IMR-90 (cell line): ENCODE measurements around the gene PITHD1. TPM values are rescaled to one million over a fixed set of nuclear protein-coding genes. Genes with fewer than 3 reads are reported as not detected.
"Not testable (repeated sequence)": the region's sequence is repeated elsewhere in the genome, so short reads cannot be mapped to it uniquely, and the experiment has no call there.

ENCODE experiments used
- ATAC-seq: fragments of 200-7000 bp; cut with Tn5 transposase; 2 replicates; pipeline ENCODE4 v1.9.1; 2020; ENCODE audit warnings: low read depth, mild to moderate bottlenecking, moderate library complexity
- BruUV-seq: library from RNA; stranded (reverse); fragments of 400-500 nt; replicated peaks from 2 replicates; lab custom pipeline; 2021; lab: Mats Ljungman, UMichigan
- CTCF ChIA-PET: fragments of 300-600 bp; formaldehyde crosslinking; extraction: SDS; loops from one replicate; lab custom pipeline; 2021; ENCODE audit warnings: antibody characterized with exemption; lab: Yijun Ruan, JAX
- POLR2A ChIA-PET: fragments of 300-600 bp; sonication (Branson Sonifier 250); formaldehyde crosslinking; loops from one replicate; lab custom pipeline; 2022; ENCODE audit warnings: antibody characterized with exemption; ENCODE audit not compliant: unreplicated experiment; lab: Charles Lee
- DNase-seq: peaks from one replicate; pipeline ENCODE4 v3.0.0; 2013
- H2AFZ ChIP-seq: replicated peaks from 2 replicates; pipeline ENCODE3; 2013; ENCODE audit warnings: low read length, mild to moderate bottlenecking; ENCODE audit not compliant: poor library complexity
- H2AK5ac ChIP-seq: 2 replicates; pipeline ENCODE4 v1.6.1; 2013; ENCODE audit warnings: low read depth, low read length, inconsistent platforms
- H2AK9ac ChIP-seq: replicated peaks from 2 replicates; pipeline ENCODE3; 2013; ENCODE audit warnings: mild to moderate bottlenecking, low read depth, low read length, moderate library complexity; ENCODE audit not compliant: poor library complexity
- H2BK120ac ChIP-seq: 2 replicates; pipeline ENCODE4 v1.6.1; 2013; ENCODE audit warnings: low read depth, low read length, inconsistent platforms
- H2BK15ac ChIP-seq: 3 replicates; pipeline ENCODE4 v1.6.1; 2013; ENCODE audit warnings: low read depth, low read length, inconsistent platforms
- H2BK20ac ChIP-seq: 2 replicates; pipeline ENCODE4 v1.6.1; 2013; ENCODE audit warnings: low read depth, mild to moderate bottlenecking, inconsistent platforms, low read length, moderate library complexity
- H2BK5ac ChIP-seq: 2 replicates; pipeline ENCODE4 v1.6.1; 2013; ENCODE audit warnings: mild to moderate bottlenecking, low read depth, low read length, inconsistent platforms; ENCODE audit not compliant: poor library complexity, severe bottlenecking
- H3K14ac ChIP-seq: replicated peaks from 2 replicates; pipeline ENCODE4 v1.6.1; 2013; ENCODE audit warnings: low read depth, low read length, inconsistent platforms
- H3K18ac ChIP-seq: 2 replicates; pipeline ENCODE4 v1.6.1; 2013; ENCODE audit warnings: low read depth, low read length, control low read depth
- H3K23ac ChIP-seq: 2 replicates; pipeline ENCODE4 v1.6.1; 2013; ENCODE audit warnings: low read depth, low read length, inconsistent platforms
- H3K27ac ChIP-seq: 2 replicates; pipeline ENCODE4 v1.5.1; 2013; ENCODE audit warnings: mild to moderate bottlenecking, control low read depth, low read length; ENCODE audit not compliant: insufficient read depth
- H3K27me3 ChIP-seq: 2 replicates; pipeline ENCODE4 v1.6.1; 2013; ENCODE audit warnings: low read length; ENCODE audit not compliant: control insufficient read depth, insufficient read depth
- H3K36me3 ChIP-seq: 2 replicates; pipeline ENCODE4 v1.6.1; 2013; ENCODE audit warnings: low read length, mixed read lengths; ENCODE audit not compliant: control insufficient read depth, insufficient read depth
- H3K4ac ChIP-seq: 2 replicates; pipeline ENCODE4 v1.6.1; 2013; ENCODE audit warnings: low read depth, low read length, inconsistent platforms
- H3K4me1 ChIP-seq: 2 replicates; pipeline ENCODE4 v1.6.1; 2013; ENCODE audit warnings: low read length, mixed read lengths; ENCODE audit not compliant: control insufficient read depth, insufficient read depth
- H3K4me2 ChIP-seq: 2 replicates; pipeline ENCODE4 v1.6.1; 2013; ENCODE audit warnings: low read depth, mild to moderate bottlenecking, control low read depth, low read length, moderate library complexity
- H3K4me3 ChIP-seq: 2 replicates; pipeline ENCODE4 v1.5.1; 2013; ENCODE audit warnings: low read depth, mild to moderate bottlenecking, control low read depth, low read length, moderate library complexity; ENCODE audit not compliant: insufficient read depth
- H3K56ac ChIP-seq: 2 replicates; pipeline ENCODE4 v1.6.1; 2013; ENCODE audit warnings: low read length, inconsistent platforms; ENCODE audit not compliant: insufficient read depth; ENCODE audit errors: extremely low read depth
- H3K79me1 ChIP-seq, 2 experiments: 2 replicates each; pipeline ENCODE4 v1.6.1; 2013; ENCODE audit warnings: low read length in 2 of 2, inconsistent platforms in 1 of 2, low read depth in 1 of 2
- H3K9ac ChIP-seq: 2 replicates; pipeline ENCODE4 v1.6.1; 2013; ENCODE audit warnings: low read depth, low read length, control low read depth
- H3K9me1 ChIP-seq: 2 replicates; pipeline ENCODE4 v1.6.1; 2013; ENCODE audit warnings: low read length, inconsistent platforms; ENCODE audit not compliant: insufficient read depth
- H3K9me3 ChIP-seq: 2 replicates; pipeline ENCODE4 v1.6.1; 2013; ENCODE audit warnings: low read length; ENCODE audit not compliant: control insufficient read depth, insufficient read depth
- H4K20me1 ChIP-seq: 2 replicates; pipeline ENCODE4 v1.6.1; 2013; ENCODE audit warnings: low read length, inconsistent platforms; ENCODE audit not compliant: insufficient read depth
- H4K5ac ChIP-seq: 2 replicates; pipeline ENCODE4 v1.6.1; 2013; ENCODE audit warnings: mild to moderate bottlenecking, low read depth, low read length, control low read depth
- H4K8ac ChIP-seq, 2 experiments: 2 replicates each; pipeline ENCODE4 v1.6.1; 2013; ENCODE audit warnings: low read depth in 2 of 2, low read length in 2 of 2, control low read depth in 1 of 2, inconsistent platforms in 1 of 2
- H4K91ac ChIP-seq: 2 replicates; pipeline ENCODE4 v1.6.1; 2013; ENCODE audit warnings: low read depth, low read length, inconsistent platforms; ENCODE audit not compliant: insufficient read depth
- WGBS, 2 experiments: methylation state at CpG; one replicate each; pipeline versions ENCODE4 v1.1.5 to v1.1.7; 2013; ENCODE audit warnings: missing lambda C conversion rate in 2 of 2; ENCODE audit not compliant: insufficient read length in 1 of 2; ENCODE audit errors: extremely low coverage in 2 of 2; 5-methylcytosine and 5-hydroxymethylcytosine counted together
- dilution Hi-C: fragments of 300-500 bp; cut with HindIII; formaldehyde crosslinking; loops from one replicate; pipeline ENCODE4 v1.14.3; 2018; ENCODE audit warnings: low sequenced_read_pairs; ENCODE audit not compliant: unreplicated experiment
- in situ Hi-C: fragments of 300-500 bp; cut with MboI; formaldehyde crosslinking; loops from 3 replicates; pipeline ENCODE4 v1.14.3; 2019; ENCODE audit warnings: low sequenced_read_pairs, inconsistent platforms, mixed read lengths
- intact Hi-C: fragments of 100-400 bp; cut with micrococcal nuclease; formaldehyde crosslinking; loops from 2 replicates; pipeline ENCODE4 v1.10.0; 2022
- polyA plus RNA-seq, 3 experiments: library from polyadenylated mRNA; depleted of rRNA; stranded (reverse); fragments of >200 nt; gene quantifications; 2 replicates each; pipeline ENCODE4 v1.2.3, GENCODE V29; 2012; ENCODE audit warnings: low replicate concordance in 1 of 3
- total RNA-seq: library from RNA; depleted of rRNA; stranded (reverse); fragments of >200 nt; gene quantifications from 2 replicates; pipeline ENCODE4 v1.2.3, GENCODE V29; 2012

The PITHD1 gene
- total and polyA plus RNA-seq, 2 of the 4 experiments (the other 2 are of a cell fraction) = 23.8 to 32.0 TPM

GRCh38 chr1:23783141-23783540 is 4.9 kb downstream of the PITHD1 start:
- H2BK20ac ChIP-seq, H3K4me1 ChIP-seq, intact Hi-C loops, ATAC-seq, H3K14ac ChIP-seq, H3K23ac ChIP-seq, H3K9me3 ChIP-seq, H3K9me1 ChIP-seq, DNase-seq, H2BK120ac ChIP-seq, H2AFZ ChIP-seq, H2AK5ac ChIP-seq, POLR2A ChIA-PET, H3K4ac ChIP-seq, H4K8ac ChIP-seq, in situ Hi-C loops, H2BK15ac ChIP-seq, H4K5ac ChIP-seq, H3K9ac ChIP-seq, H2AK9ac ChIP-seq, H3K56ac ChIP-seq, H3K4me3 ChIP-seq, BruUV-seq, H2BK5ac ChIP-seq, H3K18ac ChIP-seq, H3K27ac ChIP-seq, H4K91ac ChIP-seq, H3K4me2 ChIP-seq, dilution Hi-C loops, H3K27me3 ChIP-seq: not testable (repeated sequence)
- no CpG with 5 or more reads among the region's 11 CpGs for WGBS, 2 experiments
- Histone ChIP-seq H3K36me3 (peaks cover 15% of the 10 kb centered on the region), H3K79me1 (peaks cover 28 to 59% of the 10 kb centered on the region in 2 experiments), H4K20me1 (peaks cover 15% of the 10 kb centered on the region; the same call in 1 of the 2 replicates)
- CTCF ChIA-PET = interaction anchor here (0.6 to 2.3 kb wide), 2 partner anchors 11 to 120 kb away, joined by 3 to 8 read pairs; no protein-coding TSS in a partner anchor
